H1 (cell line): ENCODE results near the gene CLNS1A. TPM values are rescaled to one million over a fixed set of nuclear protein-coding genes. Genes with fewer than 3 reads are reported as not detected.

ENCODE experiments used
- CTCF ChIA-PET: fragments of 300-600 bp; sonication (Branson Sonifier 250); formaldehyde crosslinking; loops from one replicate; lab custom pipeline; 2021; ENCODE audit not compliant: partially characterized antibody; lab: Charles Lee
- POLR2A ChIA-PET: fragments of 300-600 bp; sonication (Branson Sonifier 250); formaldehyde crosslinking; loops from one replicate; lab custom pipeline; 2021; ENCODE audit warnings: inconsistent platforms; ENCODE audit not compliant: partially characterized antibody; lab: Charles Lee
- DNase-seq, 2 experiments: peaks; one replicate each; pipeline versions ENCODE4 v3.0.0 to v3.0.0-alpha.2; 2010 to 2022; ENCODE audit warnings: low spot score in 2 of 2, low read depth in 1 of 2, mixed read lengths in 1 of 2
- FAIRE-seq: peaks from 2 replicates; lab custom pipeline; 2011; peaks lifted over from hg19 to GRCh38; lab: Jason Lieb, UNC
- H2AFZ ChIP-seq: 2 replicates; pipeline ENCODE4 v1.8.1; 2012; ENCODE audit warnings: low read length, inconsistent platforms
- H2AK5ac ChIP-seq: 2 replicates; pipeline ENCODE4 v1.6.1; 2013; ENCODE audit warnings: low read depth, low read length
- H2BK120ac ChIP-seq: replicated peaks from 2 replicates; pipeline ENCODE3; 2013; ENCODE audit warnings: low read depth, low read length, inconsistent platforms
- H2BK12ac ChIP-seq: 2 replicates; pipeline ENCODE4 v1.6.1; 2013; ENCODE audit warnings: low read depth, low read length
- H2BK15ac ChIP-seq: 2 replicates; pipeline ENCODE4 v1.6.1; 2013; ENCODE audit warnings: low read length
- H2BK20ac ChIP-seq: 2 replicates; pipeline ENCODE4 v1.6.1; 2013; ENCODE audit warnings: low read length
- H2BK5ac ChIP-seq: 2 replicates; pipeline ENCODE4 v1.6.1; 2013; ENCODE audit warnings: low read depth, low read length
- H3K14ac ChIP-seq: 2 replicates; pipeline ENCODE4 v1.6.1; 2013; ENCODE audit warnings: inconsistent platforms; ENCODE audit not compliant: insufficient read length
- H3K18ac ChIP-seq: 2 replicates; pipeline ENCODE4 v1.6.1; 2013; ENCODE audit warnings: low read length; ENCODE audit errors: extremely low read depth
- H3K23ac ChIP-seq: 2 replicates; pipeline ENCODE4 v1.6.1; 2013; ENCODE audit warnings: inconsistent platforms; ENCODE audit not compliant: insufficient read length
- H3K23me2 ChIP-seq: 2 replicates; pipeline ENCODE4 v1.6.1; 2013; ENCODE audit warnings: low read depth, low read length
- H3K27ac ChIP-seq: 2 replicates; pipeline ENCODE4 v1.6.1; 2011; ENCODE audit warnings: low read depth, low read length, inconsistent platforms
- H3K27me3 ChIP-seq, 4 experiments: replicated peaks in 1 of 4; 1 replicate in 1 of 4; 2 replicates in 3 of 4; pipeline versions ENCODE4 v1.6.1 to v1.8.1; 2011 to 2013; ENCODE audit warnings: low read length in 3 of 4, mild to moderate bottlenecking in 3 of 4, inconsistent platforms in 2 of 4, mixed read lengths in 2 of 4, moderate library complexity in 1 of 4; ENCODE audit not compliant: control insufficient read depth in 3 of 4, insufficient read depth in 3 of 4; ENCODE audit errors: extremely low read depth in 1 of 4
- H3K36me3 ChIP-seq, 4 experiments: 2 replicates each; pipeline versions ENCODE4 v1.6.1 to v1.8.1; 2011 to 2013; ENCODE audit warnings: mild to moderate bottlenecking in 4 of 4, low read length in 3 of 4, moderate library complexity in 2 of 4, control low read depth in 1 of 4, inconsistent platforms in 1 of 4; ENCODE audit not compliant: insufficient read depth in 4 of 4, control insufficient read depth in 2 of 4
- H3K4ac ChIP-seq: replicated peaks from 2 replicates; pipeline ENCODE3; 2013; ENCODE audit warnings: low read length, low read depth, mixed read lengths, inconsistent platforms; ENCODE audit not compliant: insufficient read length
- H3K4me1 ChIP-seq, 4 experiments: replicated peaks in 1 of 4; 1 replicate in 1 of 4; 2 replicates in 3 of 4; pipeline versions ENCODE4 v1.6.1 to v1.8.1; 2011 to 2013; ENCODE audit warnings: low read length in 3 of 4, inconsistent platforms in 2 of 4, mixed read lengths in 1 of 4; ENCODE audit not compliant: insufficient read depth in 4 of 4, control insufficient read depth in 3 of 4
- H3K4me2 ChIP-seq, 2 experiments: 2 replicates each; pipeline versions ENCODE4 v1.6.1 to v1.8.1; 2011 to 2013; ENCODE audit warnings: low read depth in 2 of 2, low read length in 2 of 2, control low read depth in 1 of 2, inconsistent platforms in 1 of 2, mild to moderate bottlenecking in 1 of 2; ENCODE audit not compliant: insufficient read depth in 1 of 2
- H3K4me3 ChIP-seq, 4 experiments: fragments of 200-600, 300-600 bp in 1 of 4; sonication (generic), shearing (Covaris generic), sonication (Bioruptor Twin) in 1 of 4; 2 replicates each; pipeline versions ENCODE4 v1.5.1 to v1.8.1; 2011 to 2016; ENCODE audit warnings: low read length in 4 of 4, low read depth in 3 of 4, control low read depth in 2 of 4, inconsistent platforms in 2 of 4, mild to moderate bottlenecking in 2 of 4, mixed read lengths in 1 of 4, moderate library complexity in 1 of 4; ENCODE audit not compliant: insufficient read depth in 2 of 4; ENCODE audit errors: extremely low read depth in 1 of 4
- H3K56ac ChIP-seq: replicated peaks from 2 replicates; pipeline ENCODE3; 2013; ENCODE audit warnings: low read depth, mild to moderate bottlenecking, mixed read lengths, low read length, inconsistent platforms; ENCODE audit not compliant: insufficient read length
- H3K79me1 ChIP-seq: 2 replicates; pipeline ENCODE4 v1.6.1; 2013; ENCODE audit warnings: low read depth, low read length, control low read depth
- H3K79me2 ChIP-seq, 2 experiments: 2 replicates each; pipeline versions ENCODE4 v1.6.1 to v1.8.1; 2012 to 2013; ENCODE audit warnings: low read length in 2 of 2, mild to moderate bottlenecking in 2 of 2, inconsistent platforms in 1 of 2; ENCODE audit not compliant: insufficient read depth in 2 of 2, control insufficient read depth in 1 of 2
- H3K9ac ChIP-seq, 4 experiments: replicated peaks in 1 of 4; 1 replicate in 1 of 4; 2 replicates in 3 of 4; pipeline versions ENCODE4 v1.6.1 to v1.8.1; 2011 to 2013; ENCODE audit warnings: low read depth in 3 of 4, low read length in 3 of 4, control low read depth in 2 of 4, mild to moderate bottlenecking in 2 of 4, moderate library complexity in 2 of 4, inconsistent platforms in 1 of 4; ENCODE audit errors: extremely low read depth in 1 of 4
- H3K9me3 ChIP-seq, 2 experiments: 2 replicates each; pipeline versions ENCODE4 v1.6.1 to v1.8.1; 2012 to 2013; ENCODE audit warnings: mild to moderate bottlenecking in 2 of 2, moderate library complexity in 2 of 2, control low read depth in 1 of 2, inconsistent platforms in 1 of 2, low read depth in 1 of 2, low read length in 1 of 2, mixed read lengths in 1 of 2; ENCODE audit not compliant: insufficient read depth in 2 of 2
- H4K20me1 ChIP-seq, 2 experiments: replicated peaks in 1 of 2; 2 replicates each; pipeline versions ENCODE3 to v1.8.1; 2011 to 2013; ENCODE audit warnings: inconsistent platforms in 2 of 2, low read length in 2 of 2, mild to moderate bottlenecking in 1 of 2; ENCODE audit not compliant: insufficient read depth in 2 of 2, control insufficient read depth in 1 of 2
- H4K5ac ChIP-seq: 2 replicates; pipeline ENCODE4 v1.6.1; 2013; ENCODE audit warnings: low read length, low read depth, mixed read lengths, inconsistent platforms; ENCODE audit not compliant: insufficient read length
- H4K8ac ChIP-seq: 2 replicates; pipeline ENCODE4 v1.8.0; 2013; ENCODE audit warnings: mild to moderate bottlenecking, moderate library complexity, low read length, inconsistent platforms; ENCODE audit not compliant: insufficient read depth; ENCODE audit errors: extremely low read depth
- H4K91ac ChIP-seq: replicated peaks from 2 replicates; pipeline ENCODE3; 2013; ENCODE audit warnings: low read length, mixed read lengths, inconsistent platforms; ENCODE audit not compliant: insufficient read length
- ATF3 ChIP-seq: IDR thresholded peaks from 2 replicates; pipeline ENCODE4 v1.6.1; 2011; ENCODE audit warnings: low read depth, mild to moderate bottlenecking, low read length; ENCODE audit not compliant: insufficient read depth
- CHD2 ChIP-seq: IDR thresholded peaks from 2 replicates; pipeline ENCODE4 v1.6.1; 2012; ENCODE audit warnings: low read length, improper control_type of control experiment
- CTBP2 ChIP-seq: IDR thresholded peaks from 2 replicates; pipeline ENCODE4 v1.7.0; 2011; ENCODE audit warnings: borderline replicate concordance, mild to moderate bottlenecking, moderate library complexity, mixed read lengths, low read length; ENCODE audit not compliant: insufficient read depth, insufficient read length
- EGR1 ChIP-seq: IDR thresholded peaks from 2 replicates; pipeline ENCODE4 v1.6.1; 2011; ENCODE audit warnings: low read depth, low read length, borderline replicate concordance
- HDAC2 ChIP-seq, 2 experiments: fragments of 300-600 bp in 1 of 2; sonication (generic) in 1 of 2; IDR thresholded peaks; 2 replicates each; pipeline ENCODE4 v1.6.1; 2011 to 2012; ENCODE audit warnings: low read depth in 2 of 2, low read length in 2 of 2, mild to moderate bottlenecking in 2 of 2, moderate library complexity in 2 of 2, borderline replicate concordance in 1 of 2, inconsistent platforms in 1 of 2
- NANOG ChIP-seq: IDR thresholded peaks from 2 replicates; pipeline ENCODE4 v1.6.1; 2011; ENCODE audit warnings: low read length, low read depth, mild to moderate bottlenecking, inconsistent platforms; ENCODE audit not compliant: insufficient read depth, poor library complexity, severe bottlenecking
- RAD21 ChIP-seq, 2 experiments: IDR thresholded peaks in 1 of 2; conservative IDR thresholded peaks in 1 of 2; 2 replicates each; pipeline ENCODE4 v1.6.1; 2011; ENCODE audit warnings: low read depth in 2 of 2, low read length in 2 of 2, improper control_type of control experiment in 1 of 2, inconsistent platforms in 1 of 2, mild to moderate bottlenecking in 1 of 2, moderate library complexity in 1 of 2
- TCF12 ChIP-seq: IDR thresholded peaks from 2 replicates; pipeline ENCODE4 v1.6.1; 2011; ENCODE audit warnings: low read depth, mild to moderate bottlenecking, low read length
- WGBS, 2 experiments: shearing (Covaris generic) in 1 of 2; methylation state at CpG; one replicate each; pipeline versions ENCODE4 v1.1.6 to v1.1.7; 2013 to 2015; ENCODE audit warnings: low lambda C conversion rate in 2 of 2, mixed read lengths in 2 of 2, inconsistent platforms in 1 of 2, low coverage in 1 of 2, missing lambda C conversion rate in 1 of 2; ENCODE audit not compliant: insufficient replicate concordance in 2 of 2, insufficient coverage in 1 of 2, insufficient read length in 1 of 2; ENCODE audit errors: extremely low coverage in 1 of 2, missing lambda C conversion rate in 1 of 2; 5-methylcytosine and 5-hydroxymethylcytosine counted together
- polyA plus RNA-seq, 7 experiments: library from polyadenylated mRNA; depleted of rRNA in 3 of 7; stranded (reverse) in 5 of 7; unstranded in 2 of 7; fragments of >200 nt in 5 of 7; fragments of 200-250 nt in 2 of 7; gene quantifications; 1 replicate in 5 of 7; 2 replicates in 1 of 7; 4 replicates in 1 of 7; pipeline versions ENCODE4 v1.2.1 to v1.2.3, GENCODE V29; 2011 to 2013; ENCODE audit warnings: missing spikeins in 2 of 7, mixed read lengths in 2 of 7
- total RNA-seq: library from RNA; stranded (reverse); fragmentation: NEBNext Ultra II Directional; extraction: Animal tissue kit (Norgen Biotek cat#: 25700); gene quantifications from 2 replicates; pipeline ENCODE4 v1.2.1, GENCODE V29; 2021

The CLNS1A gene
- total and polyA plus RNA-seq, 2 of the 8 experiments (the other 6 are each of a cell fraction or from before 2014, with no cell fraction given): 136 to 177 TPM

GRCh38 chr11:77602381-77603088, 35.1 kb downstream of the CLNS1A start:
- DNase-seq: no peak
- no peak overlapping the region for H3K9ac ChIP-seq
- H4K8ac ChIP-seq: no peak overlapping the region
- no peak overlapping the region for H2AK5ac ChIP-seq
- no peak overlapping the region for H3K23ac ChIP-seq
- no peak overlapping the region for H2BK120ac ChIP-seq
- H3K23me2 ChIP-seq: no peaks in the 10 kb centered on the region
- no peak overlapping the region; a peak in 1 of 4 replicates for H3K4me2 ChIP-seq
- H2BK12ac ChIP-seq: no peak overlapping the region
- H2BK20ac ChIP-seq: no peak overlapping the region
- no peak overlapping the region for H3K4me3 ChIP-seq
- H4K20me1 ChIP-seq: peaks cover 0 to 2% of the 10 kb centered on the region in 2 experiments
- no peak overlapping the region for H4K91ac ChIP-seq
- H3K27me3 ChIP-seq: no peaks in the 10 kb centered on the region
- H3K79me2 ChIP-seq: no peaks in the 10 kb centered on the region
- no peak overlapping the region for H2BK15ac ChIP-seq
- no peak overlapping the region for H3K14ac ChIP-seq
- H3K56ac ChIP-seq: no peak overlapping the region
- peaks cover 0 to 17% (median 7%) of the 10 kb centered on the region in 4 experiments; a peak in 3 of 8 replicates for H3K36me3 ChIP-seq
- H3K27ac ChIP-seq: no peak overlapping the region
- no peak overlapping the region for H3K18ac ChIP-seq
- H2BK5ac ChIP-seq: no peak overlapping the region
- FAIRE-seq: no peak
- no peak overlapping the region for H2AFZ ChIP-seq
- 83% methylated on average over 3 of the region's 3 CpGs; no CpG with 5 or more reads in 1 of the 2 experiments for WGBS, 2 experiments
- H4K5ac ChIP-seq: no peak overlapping the region
- POLR2A ChIA-PET: interaction anchor here (0.6 to 4.9 kb wide), 4 partner anchors 9 to 437 kb away, joined by 3 to 17 read pairs (median 8); partner anchors contain the start of gene AQP11
- CTCF ChIA-PET: interaction anchor here (1.5 to 3.0 kb wide), 2 partner anchors 12 to 16 kb away, joined by 5 to 17 read pairs; no protein-coding TSS in a partner anchor
- no peaks in the 10 kb centered on the region for H3K9me3 ChIP-seq
- H3K4me1 ChIP-seq: no peaks in the 10 kb centered on the region; a peak in 1 of 7 replicates
- H3K79me1 ChIP-seq: no peaks in the 10 kb centered on the region
- no peak overlapping the region for H3K4ac ChIP-seq
- TF ChIP-seq RAD21 (IDR thresholded peaks at IDR 0.05 in 1 of 2, conservative IDR thresholded peaks at IDR 0.05 in 1 of 2; ENCODE audit: low read depth in 2 of 2, low read length in 2 of 2) (no peak), TCF12 (no peak), ATF3 (no peak), CHD2 (no peak), HDAC2 (IDR thresholded peaks at IDR 0.05; ENCODE audit: borderline replicate concordance in 1 of 2, low read depth in 2 of 2, low read length in 2 of 2) (no peak), CTBP2 (no peak), NANOG (no peak), EGR1 (no peak)
